Mesodermal cell (in vitro differentiated cells): Measurements from ENCODE around the gene ZNF276.

Experiments
- H3K27ac ChIP-seq: 2 replicates; pipeline ENCODE4 v1.7.0; 2013; ENCODE audit warnings: mild to moderate bottlenecking, low read depth, low read length, moderate library complexity; ENCODE audit not compliant: severe bottlenecking
- H3K36me3 ChIP-seq: 2 replicates; pipeline ENCODE4 v1.7.1; 2013; ENCODE audit warnings: mild to moderate bottlenecking, low read length, moderate library complexity; ENCODE audit not compliant: control insufficient read depth, insufficient read depth
- H3K4me1 ChIP-seq: one replicate; pipeline ENCODE4 v1.7.1; 2013; ENCODE audit warnings: mild to moderate bottlenecking, low read length; ENCODE audit not compliant: insufficient read depth, control insufficient read depth, poor library complexity, severe bottlenecking
- H3K4me3 ChIP-seq: 2 replicates; pipeline ENCODE4 v1.7.0; 2013; ENCODE audit warnings: low read length, control low read depth, mild to moderate bottlenecking; ENCODE audit not compliant: insufficient read depth, poor library complexity, severe bottlenecking; ENCODE audit errors: extremely low read depth
- H3K9me3 ChIP-seq: 2 replicates; pipeline ENCODE4 v1.7.1; 2013; ENCODE audit warnings: mild to moderate bottlenecking, low read length, moderate library complexity; ENCODE audit not compliant: control insufficient read depth
- WGBS, 2 experiments: methylation state at CpG; one replicate each; pipeline ENCODE4 v1.1.5; 2013; ENCODE audit warnings: missing lambda C conversion rate in 2 of 2; ENCODE audit not compliant: insufficient coverage in 2 of 2; 5-methylcytosine and 5-hydroxymethylcytosine counted together

Gene ZNF276

DNA sequence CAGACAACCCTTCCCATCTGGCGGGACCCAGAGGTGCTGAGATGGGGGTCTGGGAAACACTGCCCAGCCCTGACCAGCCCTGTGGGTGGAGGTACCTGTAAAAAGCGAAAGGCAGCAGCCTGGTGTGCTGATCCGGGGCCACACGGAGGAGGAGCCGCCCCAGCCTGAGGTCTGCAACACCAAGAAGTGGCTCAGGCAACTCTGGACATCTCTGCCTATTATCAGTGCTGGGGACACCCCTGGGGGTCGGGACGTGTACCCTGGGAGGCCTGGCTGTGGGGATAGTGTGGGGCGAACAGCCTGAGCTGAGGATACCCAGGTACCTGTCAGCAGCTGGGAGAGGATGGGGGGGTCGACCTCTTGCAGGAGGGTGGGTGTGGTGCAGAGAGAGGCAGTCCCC is 18.0 kb downstream of the ZNF276 start:
- Histone ChIP-seq H3K36me3 (peaks cover 92% of the 10 kb centered on the region), H3K4me3 (no peak overlapping the region), H3K27ac (no peak overlapping the region), H3K9me3 (no peaks in the 10 kb centered on the region), H3K4me1 (no peaks in the 10 kb centered on the region)
- 91% methylated on average over 7 to 9 of the region's 9 CpGs for WGBS, 2 experiments

DNA sequence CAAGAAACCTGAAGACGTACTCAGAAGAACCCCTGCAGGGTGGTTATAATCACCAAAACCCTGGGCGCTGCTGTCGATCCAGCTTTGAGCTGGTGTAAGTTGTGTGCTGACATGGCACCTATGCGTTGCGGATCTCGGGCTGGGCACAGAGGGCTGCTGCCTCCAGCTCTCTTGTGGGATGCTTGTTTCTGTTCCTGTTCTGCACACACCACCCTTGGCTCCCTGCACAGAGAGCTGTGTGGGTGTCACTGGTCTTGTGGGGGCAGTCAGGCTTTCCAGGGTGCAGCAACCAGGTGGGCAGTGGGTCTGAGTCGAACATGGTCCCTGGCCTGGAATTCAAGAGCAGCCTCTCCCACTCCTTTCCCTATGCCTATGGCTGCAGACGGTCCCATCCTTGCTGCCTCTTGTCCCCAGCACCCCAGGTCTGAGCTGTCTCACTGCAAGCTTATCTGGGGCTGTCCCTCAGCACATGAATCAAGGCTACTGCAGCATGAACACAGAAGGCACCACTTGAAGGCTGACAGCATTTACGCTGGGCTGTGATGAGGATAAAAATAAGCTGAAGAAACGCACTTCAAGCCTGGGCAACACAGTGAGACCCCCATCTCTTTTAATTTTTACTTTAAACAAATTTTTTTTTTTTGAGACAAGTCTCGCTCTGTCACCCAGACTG is 20.1 kb downstream of the ZNF276 start:
- Histone ChIP-seq H3K27ac (no peak overlapping the region), H3K4me1 (no peaks in the 10 kb centered on the region), H3K4me3 (no peak overlapping the region), H3K36me3 (peaks cover 87% of the 10 kb centered on the region), H3K9me3 (no peaks in the 10 kb centered on the region)
- WGBS, 2 experiments = 94% methylated on average over 7 to 10 of the region's 11 CpGs

DNA sequence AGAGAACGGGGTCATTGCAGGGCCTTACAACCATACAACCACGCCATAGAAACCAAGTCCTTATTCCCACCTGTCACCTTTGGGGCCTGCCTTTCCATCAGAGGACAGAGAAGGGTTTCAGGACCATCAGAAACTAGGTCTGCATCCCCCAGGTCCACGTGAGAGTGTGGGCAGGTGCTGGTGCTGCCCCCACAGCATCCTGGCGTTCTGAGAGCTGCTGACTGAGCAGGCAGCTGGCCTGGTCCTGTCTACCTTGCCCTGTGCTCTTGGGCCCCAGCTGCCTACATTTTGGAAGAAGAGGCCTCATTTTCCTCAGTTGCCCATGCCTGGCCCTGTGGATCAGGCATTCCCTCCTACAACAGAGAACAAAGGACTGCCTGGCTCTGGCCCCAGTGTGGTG is 21.6 kb downstream of the ZNF276 start:
- Histone ChIP-seq H3K4me1 (no peaks in the 10 kb centered on the region), H3K36me3 (peaks cover 86% of the 10 kb centered on the region), H3K27ac (no peak overlapping the region), H3K4me3 (no peak overlapping the region), H3K9me3 (no peaks in the 10 kb centered on the region)
- 96 to 100% methylated on average over 2 to 3 of the region's 4 CpGs for WGBS, 2 experiments

DNA sequence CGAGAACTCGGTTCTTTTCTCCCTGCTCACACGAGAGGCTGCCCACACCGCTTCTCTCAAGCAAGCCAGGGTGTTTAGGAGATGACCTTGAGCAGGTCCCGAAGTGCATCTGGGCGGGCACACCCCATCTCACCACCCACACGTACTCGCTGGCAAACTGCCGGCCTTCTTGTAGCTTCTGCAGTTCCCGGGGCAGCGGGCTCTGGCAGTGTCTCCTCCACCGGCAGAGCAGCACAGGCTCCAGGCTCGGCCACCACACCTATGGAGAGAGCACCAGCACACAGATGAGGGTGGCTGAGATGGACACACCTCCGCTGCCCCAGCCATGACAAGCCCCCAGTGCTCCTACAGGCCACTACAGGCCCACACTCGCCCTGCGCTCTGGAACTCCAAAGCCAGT is 23.5 kb downstream of the ZNF276 start:
- H3K4me3 ChIP-seq = no peak overlapping the region
- H3K36me3 ChIP-seq = peaks cover 84% of the 10 kb centered on the region
- WGBS, 2 experiments = 98% methylated on average over 10 to 12 of the region's 16 CpGs
- no peaks in the 10 kb centered on the region for H3K4me1 ChIP-seq
- H3K27ac ChIP-seq = no peak overlapping the region
- no peaks in the 10 kb centered on the region for H3K9me3 ChIP-seq

DNA sequence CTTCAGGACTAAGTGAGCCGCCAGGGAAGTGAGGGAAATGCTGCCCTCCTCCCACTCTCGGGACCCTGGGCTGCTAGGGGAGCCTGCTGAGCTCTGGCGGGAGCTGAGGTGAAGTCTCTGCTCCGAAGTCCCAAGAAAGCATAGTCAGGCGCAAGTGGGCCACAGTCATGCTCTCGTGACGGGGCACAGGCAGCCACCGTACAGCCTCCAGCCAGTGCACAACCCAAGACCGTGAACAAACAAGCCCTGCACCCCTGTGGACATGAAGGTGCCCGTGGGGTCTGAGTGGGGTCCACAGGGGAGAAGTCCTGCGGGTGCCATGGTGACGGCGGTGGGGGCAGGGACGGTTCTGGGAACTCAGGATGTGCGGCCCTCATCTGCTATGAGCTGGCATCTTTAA is 24.7 kb downstream of the ZNF276 start:
- H3K4me1 ChIP-seq = no peaks in the 10 kb centered on the region
- 94 to 96% methylated on average over 12 to 15 of the region's 15 CpGs for WGBS, 2 experiments

DNA sequence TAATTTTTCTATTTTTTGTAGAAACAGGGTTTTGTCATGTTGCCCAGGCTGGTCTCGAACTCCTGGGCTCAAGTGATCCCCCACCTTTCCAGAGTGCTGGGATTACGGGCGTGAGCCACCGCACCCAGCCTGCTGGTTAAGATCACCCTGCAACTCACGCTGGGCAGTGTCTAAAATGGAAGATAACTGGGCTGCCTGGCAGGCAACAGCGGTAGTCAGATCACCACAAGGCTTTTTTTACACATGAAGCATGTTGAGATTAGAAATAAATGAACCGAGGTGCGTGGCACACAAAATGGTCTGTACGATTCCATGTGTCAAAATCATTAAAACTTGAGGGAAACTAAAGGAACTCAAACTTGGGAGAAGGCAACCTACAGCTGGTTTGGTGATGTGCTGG is 26.7 kb downstream of the ZNF276 start:
- Histone ChIP-seq H3K9me3 (no peaks in the 10 kb centered on the region), H3K27ac (no peak overlapping the region), H3K4me1 (no peaks in the 10 kb centered on the region), H3K4me3 (no peak overlapping the region), H3K36me3 (peaks cover 77% of the 10 kb centered on the region)
- WGBS, 2 experiments = 97 to 98% methylated on average over 7 to 9 of the region's 9 CpGs

More for the DNA sequence above, 24.7 kb downstream of the ZNF276 start:
- Histone ChIP-seq H3K9me3 (no peaks in the 10 kb centered on the region), H3K36me3 (peaks cover 81% of the 10 kb centered on the region), H3K4me3 (no peak overlapping the region), H3K27ac (no peak overlapping the region)

DNA sequence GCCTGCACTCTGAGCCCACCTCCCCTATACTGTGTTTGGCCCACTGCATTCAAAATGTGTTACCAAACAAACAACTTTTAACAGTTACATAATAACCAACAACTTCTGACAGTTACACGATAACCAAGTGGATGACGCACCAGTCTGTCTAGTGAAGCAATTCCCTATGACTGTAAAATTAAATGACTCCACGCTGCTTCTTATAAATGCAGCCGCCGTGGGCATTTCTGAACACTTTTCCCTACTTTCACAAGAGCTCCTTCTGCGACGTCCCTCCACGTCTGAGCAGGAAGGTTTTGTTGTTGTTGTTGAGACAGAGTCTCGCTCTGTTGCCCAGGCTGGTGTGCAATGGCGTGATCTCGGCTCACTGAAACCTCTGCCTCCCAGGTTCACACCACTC is 27.6 kb downstream of the ZNF276 start:
- WGBS, 2 experiments = 91 to 94% methylated on average over 6 to 9 of the region's 11 CpGs

DNA sequence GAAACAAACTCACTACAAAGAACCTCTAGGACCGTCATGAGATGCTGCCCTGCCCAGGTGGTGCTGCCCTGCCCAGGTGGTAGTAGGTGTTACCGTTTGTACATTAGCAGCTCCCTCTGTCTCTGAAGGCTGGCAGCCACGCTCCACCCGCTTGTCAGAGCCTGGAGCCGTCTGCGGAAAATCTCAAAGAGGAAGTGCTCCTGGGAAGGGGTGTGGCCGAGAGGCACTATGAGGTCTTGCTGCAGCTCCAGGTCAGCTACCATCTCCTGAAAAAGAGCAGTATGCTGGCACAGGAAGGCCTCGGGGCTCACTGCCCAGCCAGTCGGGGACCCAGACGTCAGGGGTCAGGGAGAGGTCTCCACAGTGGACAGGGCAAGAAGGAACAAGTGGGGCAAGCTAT is 28.3 kb downstream of the ZNF276 start:
- Histone ChIP-seq H3K9me3 (no peaks in the 10 kb centered on the region), H3K4me1 (no peaks in the 10 kb centered on the region), H3K36me3 (peaks cover 68% of the 10 kb centered on the region), H3K4me3 (no peak overlapping the region), H3K27ac (no peak overlapping the region)
- WGBS, 2 experiments = 88 to 94% methylated on average over 7 to 10 of the region's 10 CpGs

More for the DNA sequence above, 27.6 kb downstream of the ZNF276 start:
- H3K36me3 ChIP-seq = peaks cover 75% of the 10 kb centered on the region
- no peaks in the 10 kb centered on the region for H3K4me1 ChIP-seq
- H3K27ac ChIP-seq = no peak overlapping the region
- H3K4me3 ChIP-seq = no peak overlapping the region
- H3K9me3 ChIP-seq = no peaks in the 10 kb centered on the region

DNA sequence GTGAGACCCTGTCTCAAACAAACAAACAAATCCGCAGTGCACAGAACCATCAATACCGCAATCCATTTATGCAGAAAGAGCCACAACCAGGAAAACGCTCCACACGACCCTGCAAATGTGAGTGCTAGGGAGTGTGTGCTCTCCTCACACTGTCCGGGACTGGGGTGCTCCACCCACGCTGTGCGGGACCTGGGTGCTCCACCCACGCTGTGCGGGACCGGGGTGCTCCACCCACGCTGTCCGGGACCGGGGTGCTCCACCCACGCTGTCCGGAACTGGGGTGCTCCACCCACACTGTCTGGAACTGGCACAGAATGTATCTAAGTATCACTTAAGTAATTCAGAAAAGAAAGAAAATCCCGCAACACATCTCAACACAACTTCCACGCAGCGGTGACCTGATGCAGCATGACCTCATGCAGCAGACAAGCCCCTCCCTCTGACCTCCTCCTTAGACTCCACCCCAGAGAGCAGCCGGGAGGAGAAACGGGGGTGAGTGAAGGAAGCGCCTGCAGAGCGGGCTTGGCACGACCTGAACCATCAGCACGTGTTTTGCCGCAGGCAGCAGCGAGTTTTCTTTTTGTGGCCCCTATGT is 38.5 kb downstream of the ZNF276 start:
- Histone ChIP-seq H3K27ac (no peak overlapping the region), H3K9me3 (no peaks in the 10 kb centered on the region), H3K4me1 (no peaks in the 10 kb centered on the region), H3K4me3 (no peak overlapping the region), H3K36me3 (peaks cover 80% of the 10 kb centered on the region)
- WGBS, 2 experiments = 86 to 98% methylated on average over 10 to 22 of the region's 26 CpGs

DNA sequence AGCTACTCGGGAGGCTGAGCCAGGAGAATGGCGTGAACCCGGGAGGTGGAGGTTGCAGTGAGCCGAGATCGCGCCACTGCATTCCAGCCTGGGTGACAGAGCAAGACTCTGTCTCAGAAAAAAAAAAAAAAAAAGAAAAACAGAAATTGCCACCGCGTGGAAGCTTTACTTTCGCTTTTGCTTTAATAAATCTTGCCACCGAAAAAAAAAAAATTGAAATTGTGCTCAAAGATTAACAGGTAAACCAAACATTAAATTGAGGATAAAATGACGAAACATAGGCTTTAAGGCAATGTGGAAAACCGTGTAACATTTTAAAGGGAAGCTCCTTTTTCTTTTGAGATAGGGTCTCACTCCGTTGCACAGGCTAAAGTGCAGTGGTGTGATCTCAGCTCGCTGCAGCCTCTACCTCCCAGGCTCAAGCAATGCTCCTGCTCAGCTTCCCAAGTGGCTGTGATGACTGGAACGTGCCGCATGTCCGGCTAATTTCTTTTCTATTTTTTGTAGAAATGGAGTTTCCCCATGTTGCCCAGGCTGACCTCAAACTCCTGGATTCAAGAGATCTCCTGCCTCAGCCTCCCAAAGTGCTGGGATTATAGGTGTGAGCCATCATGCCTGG is 40.1 kb downstream of the ZNF276 start:
- no peaks in the 10 kb centered on the region for H3K4me1 ChIP-seq
- no peak overlapping the region for H3K4me3 ChIP-seq
- peaks cover 86% of the 10 kb centered on the region for H3K36me3 ChIP-seq
- no peaks in the 10 kb centered on the region for H3K9me3 ChIP-seq
- 100% methylated on average over 4 to 13 of the region's 17 CpGs for WGBS, 2 experiments
- no peak overlapping the region for H3K27ac ChIP-seq

DNA sequence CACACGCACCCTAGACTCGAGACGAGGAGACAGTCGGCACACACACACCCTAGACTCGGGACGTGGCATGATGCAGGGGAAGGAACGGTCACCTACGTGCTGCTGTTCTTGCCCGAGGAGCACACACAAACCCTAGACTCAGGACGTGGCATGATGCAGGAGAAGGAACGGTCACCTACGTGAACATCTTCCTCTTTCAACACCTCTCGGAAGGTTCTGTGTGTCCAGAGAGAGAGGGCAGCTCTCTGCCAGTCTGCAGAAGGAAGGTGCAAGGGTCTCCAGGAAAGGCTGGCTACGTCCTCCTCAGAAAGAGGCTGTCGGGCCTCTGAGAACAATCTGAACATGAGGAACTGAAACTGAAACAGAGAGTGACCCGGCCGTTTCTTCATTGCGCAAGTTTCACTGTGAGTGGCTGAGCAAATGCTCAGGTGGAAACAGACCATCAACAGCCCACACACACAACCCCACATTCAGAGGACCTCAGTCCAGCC is 43.4 kb downstream of the ZNF276 start:
- Histone ChIP-seq H3K4me3 (no peak overlapping the region), H3K9me3 (no peaks in the 10 kb centered on the region), H3K36me3 (peaks cover 92% of the 10 kb centered on the region), H3K4me1 (no peaks in the 10 kb centered on the region), H3K27ac (no peak overlapping the region)
- WGBS, 2 experiments = 98% methylated on average over 17 to 18 of the region's 18 CpGs
